Keratinocyte (primary cell): ENCODE measurements around the gene ATXN2. TPM values are rescaled to one million over a fixed set of nuclear protein-coding genes. Genes with fewer than 3 reads are reported as not detected.

Source experiments
- DNase-seq: peaks from one replicate; pipeline ENCODE4 v3.0.0-alpha.2; 2011; ENCODE audit warnings: low read depth, missing footprints, low spot score
- FAIRE-seq: peaks from 2 replicates; lab custom pipeline; 2011; peaks lifted over from hg19 to GRCh38; lab: Jason Lieb, UNC
- H2AFZ ChIP-seq: 2 replicates; pipeline ENCODE4 v1.6.0; 2012; ENCODE audit warnings: low read length, control low read depth, inconsistent platforms; ENCODE audit not compliant: control insufficient read depth
- H3K27ac ChIP-seq: 2 replicates; pipeline ENCODE4 v1.5.1; 2011; ENCODE audit warnings: low read length; ENCODE audit not compliant: control insufficient read depth, insufficient read depth
- H3K27me3 ChIP-seq: 3 replicates; pipeline ENCODE4 v1.6.0; 2011; ENCODE audit warnings: low read length; ENCODE audit not compliant: control insufficient read depth, insufficient read depth; ENCODE audit errors: extremely low read depth
- H3K36me3 ChIP-seq, 2 experiments: 2 replicates in 1 of 2; 3 replicates in 1 of 2; pipeline ENCODE4 v1.5.1; 2011; ENCODE audit warnings: low read length in 2 of 2, mild to moderate bottlenecking in 1 of 2; ENCODE audit not compliant: control insufficient read depth in 2 of 2, insufficient read depth in 2 of 2; ENCODE audit errors: extremely low read depth in 1 of 2
- H3K4me1 ChIP-seq: 3 replicates; pipeline ENCODE4 v1.5.1; 2011; ENCODE audit warnings: low read length; ENCODE audit not compliant: control insufficient read depth, insufficient read depth; ENCODE audit errors: extremely low read depth
- H3K4me2 ChIP-seq: 3 replicates; pipeline ENCODE4 v1.6.0; 2011; ENCODE audit warnings: low read depth, low read length; ENCODE audit not compliant: control insufficient read depth, insufficient read depth; ENCODE audit errors: extremely low read depth
- H3K4me3 ChIP-seq, 3 experiments: fragments of 200-600 bp in 1 of 3; sonication (generic) in 1 of 3; 2 replicates in 2 of 3; 3 replicates in 1 of 3; pipeline ENCODE4 v1.5.1; 2011 to 2016; ENCODE audit warnings: low read length in 3 of 3, mild to moderate bottlenecking in 3 of 3, control low read depth in 2 of 3, inconsistent platforms in 1 of 3, low read depth in 1 of 3, mixed read lengths in 1 of 3, mixed run types in 1 of 3, moderate library complexity in 1 of 3; ENCODE audit not compliant: control insufficient read depth in 2 of 3, insufficient read depth in 2 of 3; ENCODE audit errors: extremely low read depth in 1 of 3
- H3K79me2 ChIP-seq: 2 replicates; pipeline ENCODE4 v1.6.0; 2012; ENCODE audit warnings: low read length; ENCODE audit not compliant: control insufficient read depth, insufficient read depth
- H3K9ac ChIP-seq: 3 replicates; pipeline ENCODE4 v1.6.0; 2011; ENCODE audit warnings: low read length; ENCODE audit not compliant: control insufficient read depth, insufficient read depth; ENCODE audit errors: extremely low read depth
- H3K9me1 ChIP-seq: 3 replicates; pipeline ENCODE4 v1.6.0; 2011; ENCODE audit warnings: low read length; ENCODE audit not compliant: control insufficient read depth, insufficient read depth; ENCODE audit errors: extremely low read depth
- H3K9me3 ChIP-seq: 2 replicates; pipeline ENCODE4 v1.5.1; 2012; ENCODE audit warnings: low read depth, low read length; ENCODE audit not compliant: control insufficient read depth
- H4K20me1 ChIP-seq: 3 replicates; pipeline ENCODE4 v1.6.0; 2011; ENCODE audit warnings: low read length; ENCODE audit not compliant: control insufficient read depth, insufficient read depth; ENCODE audit errors: extremely low read depth
- EZH2 ChIP-seq: IDR thresholded peaks from one replicate; pipeline ENCODE4 v1.6.1; 2012; ENCODE audit warnings: inconsistent platforms, mild to moderate bottlenecking, low read length, moderate library complexity
- dilution Hi-C: fragments of 300-500 bp; cut with MboI; formaldehyde crosslinking; loops from one replicate; pipeline ENCODE4 v1.7.0; 2020; ENCODE audit warnings: low sequenced_read_pairs; ENCODE audit not compliant: extremely low pct_ligation_motif_present
- polyA plus RNA-seq, 5 experiments: library from polyadenylated mRNA; depleted of rRNA in 3 of 5; stranded (reverse) in 3 of 5; stranded (forward) in 1 of 5; unstranded in 1 of 5; fragments of >200 nt; gene quantifications; 1 replicate in 1 of 5; 2 replicates in 3 of 5; 3 replicates in 1 of 5; pipeline versions ENCODE4 v1.2.1 to v1.2.3, GENCODE V29; 2011 to 2012; ENCODE audit warnings: missing spikeins in 2 of 5, low read depth in 1 of 5, low replicate concordance in 1 of 5
- TF ChIP-seq, protein P1 (sequence below), 3 experiments: IDR thresholded peaks in 1 of 3; conservative IDR thresholded peaks in 1 of 3; optimal IDR thresholded peaks in 1 of 3; 2 replicates in 2 of 3; 3 replicates in 1 of 3; pipeline versions ENCODE3 to v1.5.1; 2011; ENCODE audit warnings: low read length in 3 of 3, mild to moderate bottlenecking in 3 of 3, moderate library complexity in 2 of 3, control low read depth in 1 of 3, inconsistent platforms in 1 of 3; ENCODE audit not compliant: insufficient read depth in 2 of 3; ENCODE audit errors: extremely low read depth in 1 of 3

ATXN2 gene
- polyA plus RNA-seq, 1 donor (not counting 4 experiments of a cell fraction or from before 2014, with no cell fraction given) = 19.6 TPM

DNA sequence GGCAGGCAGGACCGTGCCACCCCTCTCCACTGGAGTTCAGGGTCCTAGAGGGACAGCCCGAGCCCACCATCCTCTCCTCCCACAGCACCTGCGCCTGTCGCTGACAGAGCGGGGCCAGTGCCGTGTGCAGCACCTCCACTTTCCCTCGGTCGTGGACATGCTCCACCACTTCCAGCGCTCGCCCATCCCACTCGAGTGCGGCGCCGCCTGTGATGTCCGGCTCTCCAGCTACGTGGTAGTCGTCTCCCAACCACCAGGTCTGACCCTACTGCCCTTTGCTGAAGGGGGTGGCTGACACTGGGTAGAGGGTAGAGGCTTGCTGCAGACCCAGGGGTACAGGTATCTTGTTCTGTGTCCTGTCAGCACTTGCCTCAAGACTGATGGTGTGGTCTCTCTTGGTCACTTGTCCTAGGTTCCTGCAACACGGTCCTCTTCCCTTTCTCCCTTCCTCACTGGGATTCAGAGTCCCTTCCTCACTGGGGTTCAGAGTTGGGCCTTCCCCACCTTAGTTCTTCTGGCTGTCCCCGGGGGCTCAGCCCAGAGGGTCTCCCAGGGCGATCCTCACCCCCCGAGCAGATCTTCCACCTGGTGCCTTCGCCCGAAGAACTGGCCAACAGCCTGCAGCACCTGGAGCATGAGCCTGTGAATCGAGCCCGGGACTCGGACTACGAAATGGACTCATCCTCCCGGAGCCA, 151.4 kb downstream of the ATXN2 start:
- Histone ChIP-seq H3K79me2 (peaks cover 14% of the 10 kb centered on the region), H3K9ac (no peak overlapping the region), H3K4me1 (peaks cover 7% of the 10 kb centered on the region), H3K9me3 (no peaks in the 10 kb centered on the region), H3K27me3 (no peaks in the 10 kb centered on the region), H3K27ac (no peak overlapping the region), H3K9me1 (peaks cover 4% of the 10 kb centered on the region), H3K4me3 (no peak overlapping the region), H4K20me1 (peaks cover 6% of the 10 kb centered on the region), H3K36me3 (peaks cover 19 to 50% of the 10 kb centered on the region in 2 experiments), H2AFZ (no peak overlapping the region), H3K4me2 (no peak overlapping the region)
- no peak for FAIRE-seq
- dilution Hi-C loops = no loop called here
- no peak for DNase-seq
- TF ChIP-seq, protein P1, sequence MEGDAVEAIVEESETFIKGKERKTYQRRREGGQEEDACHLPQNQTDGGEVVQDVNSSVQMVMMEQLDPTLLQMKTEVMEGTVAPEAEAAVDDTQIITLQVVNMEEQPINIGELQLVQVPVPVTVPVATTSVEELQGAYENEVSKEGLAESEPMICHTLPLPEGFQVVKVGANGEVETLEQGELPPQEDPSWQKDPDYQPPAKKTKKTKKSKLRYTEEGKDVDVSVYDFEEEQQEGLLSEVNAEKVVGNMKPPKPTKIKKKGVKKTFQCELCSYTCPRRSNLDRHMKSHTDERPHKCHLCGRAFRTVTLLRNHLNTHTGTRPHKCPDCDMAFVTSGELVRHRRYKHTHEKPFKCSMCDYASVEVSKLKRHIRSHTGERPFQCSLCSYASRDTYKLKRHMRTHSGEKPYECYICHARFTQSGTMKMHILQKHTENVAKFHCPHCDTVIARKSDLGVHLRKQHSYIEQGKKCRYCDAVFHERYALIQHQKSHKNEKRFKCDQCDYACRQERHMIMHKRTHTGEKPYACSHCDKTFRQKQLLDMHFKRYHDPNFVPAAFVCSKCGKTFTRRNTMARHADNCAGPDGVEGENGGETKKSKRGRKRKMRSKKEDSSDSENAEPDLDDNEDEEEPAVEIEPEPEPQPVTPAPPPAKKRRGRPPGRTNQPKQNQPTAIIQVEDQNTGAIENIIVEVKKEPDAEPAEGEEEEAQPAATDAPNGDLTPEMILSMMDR (optimal IDR thresholded peaks at IDR 0.05 in 1 of 3, IDR thresholded peaks at IDR 0.05 in 1 of 3, conservative IDR thresholded peaks at IDR 0.05 in 1 of 3; ENCODE audit: extremely low read depth in 1 of 3, insufficient read depth in 2 of 3, low read length in 3 of 3) = no peak

DNA sequence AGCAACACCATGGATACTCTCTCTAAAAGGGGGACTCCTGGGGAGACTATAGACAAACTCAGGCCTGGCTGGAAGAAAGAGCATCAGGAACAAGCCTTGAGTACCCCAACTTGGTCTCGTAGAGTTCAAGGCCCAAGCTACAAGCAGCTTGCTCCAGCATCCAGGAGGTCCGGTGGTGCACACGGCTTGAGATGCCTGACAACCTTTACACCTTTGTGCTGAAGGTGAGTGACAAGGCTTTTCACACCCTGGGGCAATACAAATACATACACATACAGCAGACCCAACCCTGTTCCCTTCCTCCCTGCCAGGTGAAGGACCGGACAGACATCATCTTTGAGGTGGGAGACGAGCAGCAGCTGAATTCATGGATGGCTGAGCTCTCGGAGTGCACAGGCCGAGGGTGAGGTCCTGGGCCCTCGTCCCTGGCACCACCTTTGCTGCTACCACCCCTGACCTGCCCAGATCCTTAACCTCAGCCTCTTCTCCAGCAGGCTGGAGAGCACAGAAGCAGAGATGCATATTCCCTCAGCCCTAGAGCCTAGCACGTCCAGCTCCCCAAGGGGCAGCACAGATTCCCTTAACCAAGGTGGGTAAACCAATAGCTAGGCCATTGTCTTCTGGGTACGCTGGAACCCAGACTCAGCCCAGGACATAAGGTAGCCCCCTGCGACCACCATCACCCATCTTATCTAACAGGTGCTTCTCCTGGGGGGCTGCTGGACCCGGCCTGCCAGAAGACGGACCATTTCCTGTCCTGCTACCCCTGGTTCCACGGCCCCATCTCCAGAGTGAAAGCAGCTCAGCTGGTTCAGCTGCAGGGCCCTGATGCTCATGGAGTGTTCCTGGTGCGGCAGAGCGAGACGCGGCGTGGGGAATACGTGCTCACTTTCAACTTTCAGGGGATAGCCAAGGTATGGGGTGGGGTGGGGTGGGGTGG, 152.2 kb downstream of the ATXN2 start:
- Histone ChIP-seq H3K27me3 (no peaks in the 10 kb centered on the region), H3K9me3 (no peaks in the 10 kb centered on the region), H3K9me1 (peaks cover 4% of the 10 kb centered on the region), H3K4me2 (no peak overlapping the region), H3K79me2 (peaks cover 22% of the 10 kb centered on the region), H3K27ac (no peak overlapping the region), H3K9ac (no peak overlapping the region), H3K36me3 (peaks cover 19 to 57% of the 10 kb centered on the region in 2 experiments), H3K4me3 (no peak overlapping the region), H3K4me1 (peaks cover 15% of the 10 kb centered on the region), H4K20me1 (peaks cover 9% of the 10 kb centered on the region), H2AFZ (no peak overlapping the region)
- no peak for DNase-seq
- no peak for FAIRE-seq
- dilution Hi-C loops = no loop called here
- no peak for TF ChIP-seq EZH2
- TF ChIP-seq, protein P1 (optimal IDR thresholded peaks at IDR 0.05 in 1 of 3, IDR thresholded peaks at IDR 0.05 in 1 of 3, conservative IDR thresholded peaks at IDR 0.05 in 1 of 3; ENCODE audit: extremely low read depth in 1 of 3, insufficient read depth in 2 of 3, low read length in 3 of 3) = no peak
